Left kidney (tissue), 2 donors: ENCODE measurements around the gene EXOC6B. TPM values are rescaled to one million over a fixed set of nuclear protein-coding genes. Genes with fewer than 3 reads are reported as not detected.
A peak's percentile ranks its signal among the peaks of the same experiment; 100 is the strongest.

ENCODE experiments used
- DNase-seq: peaks from one replicate; pipeline ENCODE4 v3.0.0-alpha.2; 2013
- polyA plus RNA-seq: library from polyadenylated mRNA; unstranded; fragments of 120-200 nt; gene quantifications from one replicate; pipeline ENCODE4 v1.2.1, GENCODE V29; 2013; ENCODE audit not compliant: insufficient read length

Gene EXOC6B
- polyA plus RNA-seq, 1 donor = 25.0 TPM

- DNase-seq = no peak
Measured at GRCh38 chr2:72793798-72794440, 31.9 kb downstream of the EXOC6B start.

- no peak for DNase-seq
Measured at GRCh38 chr2:72789241-72789640, 36.6 kb downstream of the EXOC6B start.

- no peak for DNase-seq
Measured at GRCh38 chr2:72788756-72789155, 37.1 kb downstream of the EXOC6B start.

GRCh38 chr2:72785517-72785916, 40.3 kb downstream of the EXOC6B start:
- DNase-seq = no peak

GRCh38 chr2:72782520-72782919, 43.3 kb downstream of the EXOC6B start:
- no peak for DNase-seq

- no peak for DNase-seq
Measured at GRCh38 chr2:72781480-72781879, 44.4 kb downstream of the EXOC6B start.

GRCh38 chr2:72780477-72780876, 45.4 kb downstream of the EXOC6B start:
- DNase-seq = no peak

- DNase-seq = no peak
Measured at GRCh38 chr2:72779495-72779894, 46.3 kb downstream of the EXOC6B start.

GRCh38 chr2:72778410-72778809, 47.4 kb downstream of the EXOC6B start:
- DNase-seq = no peak

- DNase-seq = peak; percentile 70
Measured at GRCh38 chr2:72770879-72771461, 54.9 kb downstream of the EXOC6B start.

- DNase-seq = no peak
Measured at GRCh38 chr2:72765997-72766609, 59.7 kb downstream of the EXOC6B start.

GRCh38 chr2:72762276-72762675, 63.6 kb downstream of the EXOC6B start:
- DNase-seq = no peak

- no peak for DNase-seq
Measured at GRCh38 chr2:72759755-72760154, 66.1 kb downstream of the EXOC6B start.

- no peak for DNase-seq
Measured at GRCh38 chr2:72757177-72757775, 68.6 kb downstream of the EXOC6B start.

GRCh38 chr2:72755647-72756423, 70.0 kb downstream of the EXOC6B start:
- no peak for DNase-seq

- no peak for DNase-seq
Measured at GRCh38 chr2:72754628-72755320, 71.1 kb downstream of the EXOC6B start.

GRCh38 chr2:72750977-72751639, 74.7 kb downstream of the EXOC6B start:
- DNase-seq = no peak

- no peak for DNase-seq
Measured at GRCh38 chr2:72750466-72750865, 75.4 kb downstream of the EXOC6B start.

- no peak for DNase-seq
Measured at GRCh38 chr2:72747344-72747743, 78.5 kb downstream of the EXOC6B start.

GRCh38 chr2:72745679-72746368, 80.0 kb downstream of the EXOC6B start:
- peak; percentile 68 for DNase-seq

GRCh38 chr2:72744049-72744448, 81.8 kb downstream of the EXOC6B start:
- no peak for DNase-seq
